Measurements from ENCODE around the gene ZNF253. TPM values are rescaled to one million over a fixed set of nuclear protein-coding genes. Genes with fewer than 3 reads are reported as not detected.
"Not testable (repeated sequence)": the region's sequence is repeated elsewhere in the genome, so short reads cannot be mapped to it uniquely, and the experiment has no call there.

The ZNF253 gene
- total RNA-seq, 3 donors from 2014 or later (not counting 1 experiment from before 2014, with no cell fraction given): 8.6 to 14.7 (median 10.1) TPM

DNA sequence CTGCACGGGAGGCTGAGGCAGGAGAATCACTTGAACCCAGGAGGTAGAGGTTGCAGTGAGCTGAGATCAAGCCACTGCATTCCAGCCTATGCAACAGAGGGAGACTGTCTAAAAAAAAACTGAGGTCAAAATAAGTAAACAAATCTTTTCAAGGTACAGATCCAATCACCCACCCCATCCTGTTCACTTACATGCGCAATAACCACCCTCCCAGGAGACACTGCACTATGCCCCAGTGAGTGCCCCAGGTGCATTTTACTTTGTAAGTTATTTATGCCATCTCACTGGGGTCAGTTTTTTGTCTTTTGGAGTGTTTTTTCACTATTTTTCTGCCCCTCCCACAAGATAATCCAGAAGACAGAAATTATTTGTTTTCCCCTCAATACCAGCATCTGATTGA, 6.9 kb upstream of the ZNF253 start:
- Histone ChIP-seq H3K27me3 (ENCODE audit: control insufficient read depth, insufficient read depth, low read length) (no peaks in the 10 kb centered on the region), H3K4me3 (ENCODE audit: low read length) (no peak overlapping the region), H3K36me3 (ENCODE audit: control insufficient read depth, insufficient read depth, low read length) (no peaks in the 10 kb centered on the region), H3K9me3 (ENCODE audit: control insufficient read depth, insufficient read depth, low read length) (no peaks in the 10 kb centered on the region), H3K4me1 (ENCODE audit: control insufficient read depth, insufficient read depth, low read length) (peaks cover 5% of the 10 kb centered on the region), H3K27ac (ENCODE audit: low read length) (no peak overlapping the region)
- peaks cover 0 to 8% of the 10 kb centered on the region in 2 donors for H3K27me3 Mint-ChIP-seq (ENCODE audit: low read depth in 2 of 2)
- H3K4me1 Mint-ChIP-seq: peaks cover 9 to 14% of the 10 kb centered on the region in 2 donors
- intact Hi-C loops (cut with micrococcal nuclease): no loop called here
- H3K4me3 Mint-ChIP-seq: peak overlapping the region; percentile 9
- 96% methylated on average over 2 of the region's 2 CpGs for WGBS (ENCODE audit: insufficient coverage)
- H3K9me3 Mint-ChIP-seq: no peaks in the 10 kb centered on the region
- DNase-seq (no peak), ATAC-seq (no peak)
- H3K27ac Mint-ChIP-seq: no peak overlapping the region
- TF ChIP-seq, protein P1, sequence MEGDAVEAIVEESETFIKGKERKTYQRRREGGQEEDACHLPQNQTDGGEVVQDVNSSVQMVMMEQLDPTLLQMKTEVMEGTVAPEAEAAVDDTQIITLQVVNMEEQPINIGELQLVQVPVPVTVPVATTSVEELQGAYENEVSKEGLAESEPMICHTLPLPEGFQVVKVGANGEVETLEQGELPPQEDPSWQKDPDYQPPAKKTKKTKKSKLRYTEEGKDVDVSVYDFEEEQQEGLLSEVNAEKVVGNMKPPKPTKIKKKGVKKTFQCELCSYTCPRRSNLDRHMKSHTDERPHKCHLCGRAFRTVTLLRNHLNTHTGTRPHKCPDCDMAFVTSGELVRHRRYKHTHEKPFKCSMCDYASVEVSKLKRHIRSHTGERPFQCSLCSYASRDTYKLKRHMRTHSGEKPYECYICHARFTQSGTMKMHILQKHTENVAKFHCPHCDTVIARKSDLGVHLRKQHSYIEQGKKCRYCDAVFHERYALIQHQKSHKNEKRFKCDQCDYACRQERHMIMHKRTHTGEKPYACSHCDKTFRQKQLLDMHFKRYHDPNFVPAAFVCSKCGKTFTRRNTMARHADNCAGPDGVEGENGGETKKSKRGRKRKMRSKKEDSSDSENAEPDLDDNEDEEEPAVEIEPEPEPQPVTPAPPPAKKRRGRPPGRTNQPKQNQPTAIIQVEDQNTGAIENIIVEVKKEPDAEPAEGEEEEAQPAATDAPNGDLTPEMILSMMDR (IDR thresholded peaks at IDR 0.05): no peak
- H3K36me3 Mint-ChIP-seq: no peaks in the 10 kb centered on the region

DNA sequence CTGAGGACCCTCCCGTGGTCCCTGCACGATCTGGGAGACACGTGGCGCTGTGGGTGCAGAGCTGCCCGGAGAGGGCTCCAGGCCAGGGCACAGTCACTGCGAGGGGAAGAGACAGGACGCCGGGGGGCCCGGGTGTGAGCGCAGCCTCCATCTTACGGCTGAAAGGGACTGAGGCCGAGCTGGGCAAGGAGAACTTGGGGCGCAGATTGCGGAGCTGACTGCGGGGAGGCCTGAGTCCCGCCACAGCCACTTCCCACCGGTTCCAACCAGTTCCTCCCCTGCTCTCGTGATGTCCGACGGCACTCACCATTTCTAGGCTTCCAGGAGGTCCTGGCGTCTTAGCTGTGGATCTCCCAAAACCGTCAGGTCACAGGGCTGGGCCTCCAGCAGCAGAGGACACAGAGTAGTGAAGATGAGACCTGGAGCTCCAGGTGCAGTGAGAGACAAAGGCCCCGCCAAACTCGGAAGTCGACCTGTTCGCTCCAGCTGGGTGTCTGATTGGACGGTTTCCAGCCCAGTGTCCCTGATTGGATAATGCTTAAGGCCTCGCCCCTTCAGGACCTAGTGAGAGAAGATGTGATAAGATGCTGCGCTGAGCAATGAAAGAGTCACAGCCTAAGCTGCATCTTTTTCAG, 4.8 kb upstream of the ZNF253 start:
- 20% methylated on average over 29 of the region's 29 CpGs for WGBS (ENCODE audit: insufficient coverage)
- Histone ChIP-seq H3K36me3 (ENCODE audit: control insufficient read depth, insufficient read depth, low read length) (no peaks in the 10 kb centered on the region), H3K4me3 (ENCODE audit: low read length) (peak overlapping the region; percentile 53), H3K27me3 (ENCODE audit: control insufficient read depth, insufficient read depth, low read length) (no peaks in the 10 kb centered on the region), H3K27ac (ENCODE audit: low read length) (peak overlapping the region; percentile 24), H3K9me3 (ENCODE audit: control insufficient read depth, insufficient read depth, low read length) (no peaks in the 10 kb centered on the region), H3K4me1 (ENCODE audit: control insufficient read depth, insufficient read depth, low read length) (peaks cover 9% of the 10 kb centered on the region)
- intact Hi-C loops (cut with micrococcal nuclease): no loop called here
- no peaks in the 10 kb centered on the region for H3K36me3 Mint-ChIP-seq
- TF ChIP-seq, protein P1 (IDR thresholded peaks at IDR 0.05): no peak
- peaks cover 18 to 22% of the 10 kb centered on the region in 2 donors for H3K4me1 Mint-ChIP-seq
- ATAC-seq (peak; percentile 30 to 74 (median 42)), DNase-seq (peak; percentile 30 to 69)
- peak overlapping the region; percentile 94 for H3K4me3 Mint-ChIP-seq
- peak overlapping the region; percentile 75 to 83 for H3K27ac Mint-ChIP-seq
- no peaks in the 10 kb centered on the region for H3K9me3 Mint-ChIP-seq
- peaks cover 0 to 8% of the 10 kb centered on the region in 2 donors for H3K27me3 Mint-ChIP-seq (ENCODE audit: low read depth in 2 of 2)

DNA sequence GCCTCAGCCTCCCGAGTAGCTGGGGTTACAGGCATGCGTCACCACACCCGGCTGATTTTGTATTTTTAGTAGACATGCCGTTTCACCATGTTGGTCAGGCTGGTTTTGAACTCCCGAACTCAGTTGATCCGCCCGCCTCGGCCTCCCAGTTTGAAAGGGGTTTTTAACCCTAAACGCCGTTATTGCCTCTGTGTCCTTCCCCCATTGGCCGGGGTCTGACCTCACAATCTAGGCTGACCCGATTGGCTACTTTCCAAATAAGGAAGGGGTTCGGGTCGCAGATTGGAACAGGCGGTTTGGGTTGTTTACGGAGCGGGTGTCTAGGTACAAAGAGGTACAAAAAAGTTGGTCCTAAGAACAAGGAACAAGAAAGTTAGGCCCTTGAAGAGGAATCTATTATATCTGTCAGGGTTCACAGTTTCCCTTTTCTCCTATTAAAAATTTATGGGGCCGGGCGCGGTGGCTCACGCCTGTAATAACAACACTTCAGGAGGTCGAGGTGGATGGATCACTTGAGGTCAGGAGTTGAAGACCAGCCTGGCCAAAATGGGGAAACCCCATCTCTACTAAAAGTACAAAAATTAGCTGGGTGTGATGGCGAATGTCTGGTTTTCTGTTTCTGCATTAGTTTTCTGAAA, 1.0 kb downstream of the ZNF253 start:
- TF ChIP-seq, protein P1 (IDR thresholded peaks at IDR 0.05): no peak
- H3K9me3 Mint-ChIP-seq: no peaks in the 10 kb centered on the region
- intact Hi-C loops (cut with micrococcal nuclease): loop anchor here (1.0 kb wide), 1 partner anchor 34 kb away; the partner anchor contains the start of gene ZNF93
- Histone ChIP-seq H3K36me3 (ENCODE audit: control insufficient read depth, insufficient read depth, low read length) (no peaks in the 10 kb centered on the region), H3K27me3 (ENCODE audit: control insufficient read depth, insufficient read depth, low read length) (no peaks in the 10 kb centered on the region), H3K27ac (ENCODE audit: low read length) (peak overlapping the region; percentile 91), H3K9me3 (ENCODE audit: control insufficient read depth, insufficient read depth, low read length) (no peaks in the 10 kb centered on the region), H3K4me3 (ENCODE audit: low read length) (peak overlapping the region; percentile 95), H3K4me1 (ENCODE audit: control insufficient read depth, insufficient read depth, low read length) (peaks cover 16% of the 10 kb centered on the region)
- H3K27ac Mint-ChIP-seq: peak overlapping the region; percentile 97 to 98
- peaks cover 0 to 3% of the 10 kb centered on the region in 2 donors for H3K27me3 Mint-ChIP-seq (ENCODE audit: low read depth in 2 of 2)
- ATAC-seq (peak; percentile 9 to 26 (median 16)), DNase-seq (peak; percentile 41 to 69)
- WGBS (ENCODE audit: insufficient coverage): 1% methylated on average over 17 of the region's 23 CpGs
- peaks cover 47 to 55% of the 10 kb centered on the region in 2 donors for H3K4me1 Mint-ChIP-seq
- H3K4me3 Mint-ChIP-seq: peak overlapping the region; percentile 99
- H3K36me3 Mint-ChIP-seq: no peaks in the 10 kb centered on the region

DNA sequence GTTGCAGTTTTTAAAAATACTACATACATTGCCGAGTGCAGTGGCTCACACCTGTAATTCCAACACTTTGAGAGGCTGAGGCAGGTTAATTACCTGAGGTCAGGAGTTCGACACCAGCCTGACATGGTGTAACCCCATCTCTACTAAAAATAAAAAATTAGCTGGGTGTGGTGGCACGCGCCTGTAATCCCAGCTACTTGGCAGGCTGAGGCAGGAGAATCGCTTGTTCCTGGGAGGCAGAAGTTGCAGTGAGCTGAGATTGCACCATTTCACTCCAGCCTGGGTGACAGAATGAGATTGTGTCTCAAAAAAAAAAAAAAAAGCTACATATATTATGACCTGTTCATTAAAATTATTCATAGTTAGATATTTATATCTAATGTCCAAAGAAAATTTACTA, 4.4 kb downstream of the ZNF253 start:
- H3K4me3 ChIP-seq (ENCODE audit: low read length); H3K36me3 ChIP-seq (ENCODE audit: control insufficient read depth, insufficient read depth, low read length); ATAC-seq; DNase-seq; H3K36me3 Mint-ChIP-seq; H3K27me3 Mint-ChIP-seq (ENCODE audit: low read depth in 2 of 2); H3K27me3 ChIP-seq (ENCODE audit: control insufficient read depth, insufficient read depth, low read length); H3K27ac Mint-ChIP-seq; H3K9me3 ChIP-seq (ENCODE audit: control insufficient read depth, insufficient read depth, low read length); H3K4me3 Mint-ChIP-seq; intact Hi-C loops (cut with micrococcal nuclease); H3K27ac ChIP-seq (ENCODE audit: low read length); H3K9me3 Mint-ChIP-seq: not testable (repeated sequence)
- H3K4me1 ChIP-seq (ENCODE audit: control insufficient read depth, insufficient read depth, low read length): peaks cover 15% of the 10 kb centered on the region
- 92% methylated on average over 5 of the region's 5 CpGs for WGBS (ENCODE audit: insufficient coverage)
- H3K4me1 Mint-ChIP-seq: peaks cover 57 to 71% of the 10 kb centered on the region in 2 donors
